Keratinocyte (primary cell): Measurements from ENCODE around the gene BRD1. TPM values are rescaled to one million over a fixed set of nuclear protein-coding genes. Genes with fewer than 3 reads are reported as not detected.

Source experiments
- DNase-seq: peaks from one replicate; pipeline ENCODE4 v3.0.0-alpha.2; 2011; ENCODE audit warnings: low read depth, missing footprints, low spot score
- FAIRE-seq: peaks from 2 replicates; lab custom pipeline; 2011; peaks lifted over from hg19 to GRCh38; lab: Jason Lieb, UNC
- H2AFZ ChIP-seq: 2 replicates; pipeline ENCODE4 v1.6.0; 2012; ENCODE audit warnings: low read length, control low read depth, inconsistent platforms; ENCODE audit not compliant: control insufficient read depth
- H3K27ac ChIP-seq: 2 replicates; pipeline ENCODE4 v1.5.1; 2011; ENCODE audit warnings: low read length; ENCODE audit not compliant: control insufficient read depth, insufficient read depth
- H3K27me3 ChIP-seq: 3 replicates; pipeline ENCODE4 v1.6.0; 2011; ENCODE audit warnings: low read length; ENCODE audit not compliant: control insufficient read depth, insufficient read depth; ENCODE audit errors: extremely low read depth
- H3K36me3 ChIP-seq, 2 experiments: 2 replicates in 1 of 2; 3 replicates in 1 of 2; pipeline ENCODE4 v1.5.1; 2011; ENCODE audit warnings: low read length in 2 of 2, mild to moderate bottlenecking in 1 of 2; ENCODE audit not compliant: control insufficient read depth in 2 of 2, insufficient read depth in 2 of 2; ENCODE audit errors: extremely low read depth in 1 of 2
- H3K4me1 ChIP-seq: 3 replicates; pipeline ENCODE4 v1.5.1; 2011; ENCODE audit warnings: low read length; ENCODE audit not compliant: control insufficient read depth, insufficient read depth; ENCODE audit errors: extremely low read depth
- H3K4me2 ChIP-seq: 3 replicates; pipeline ENCODE4 v1.6.0; 2011; ENCODE audit warnings: low read depth, low read length; ENCODE audit not compliant: control insufficient read depth, insufficient read depth; ENCODE audit errors: extremely low read depth
- H3K4me3 ChIP-seq, 3 experiments: fragments of 200-600 bp in 1 of 3; sonication (generic) in 1 of 3; 2 replicates in 2 of 3; 3 replicates in 1 of 3; pipeline ENCODE4 v1.5.1; 2011 to 2016; ENCODE audit warnings: low read length in 3 of 3, mild to moderate bottlenecking in 3 of 3, control low read depth in 2 of 3, inconsistent platforms in 1 of 3, low read depth in 1 of 3, mixed read lengths in 1 of 3, mixed run types in 1 of 3, moderate library complexity in 1 of 3; ENCODE audit not compliant: control insufficient read depth in 2 of 3, insufficient read depth in 2 of 3; ENCODE audit errors: extremely low read depth in 1 of 3
- H3K79me2 ChIP-seq: 2 replicates; pipeline ENCODE4 v1.6.0; 2012; ENCODE audit warnings: low read length; ENCODE audit not compliant: control insufficient read depth, insufficient read depth
- H3K9ac ChIP-seq: 3 replicates; pipeline ENCODE4 v1.6.0; 2011; ENCODE audit warnings: low read length; ENCODE audit not compliant: control insufficient read depth, insufficient read depth; ENCODE audit errors: extremely low read depth
- H3K9me1 ChIP-seq: 3 replicates; pipeline ENCODE4 v1.6.0; 2011; ENCODE audit warnings: low read length; ENCODE audit not compliant: control insufficient read depth, insufficient read depth; ENCODE audit errors: extremely low read depth
- H3K9me3 ChIP-seq: 2 replicates; pipeline ENCODE4 v1.5.1; 2012; ENCODE audit warnings: low read depth, low read length; ENCODE audit not compliant: control insufficient read depth
- H4K20me1 ChIP-seq: 3 replicates; pipeline ENCODE4 v1.6.0; 2011; ENCODE audit warnings: low read length; ENCODE audit not compliant: control insufficient read depth, insufficient read depth; ENCODE audit errors: extremely low read depth
- CTCF ChIP-seq, 3 experiments: IDR thresholded peaks in 1 of 3; conservative IDR thresholded peaks in 1 of 3; optimal IDR thresholded peaks in 1 of 3; 2 replicates in 2 of 3; 3 replicates in 1 of 3; pipeline versions ENCODE3 to v1.5.1; 2011; ENCODE audit warnings: low read length in 3 of 3, mild to moderate bottlenecking in 3 of 3, moderate library complexity in 2 of 3, control low read depth in 1 of 3, inconsistent platforms in 1 of 3; ENCODE audit not compliant: insufficient read depth in 2 of 3; ENCODE audit errors: extremely low read depth in 1 of 3
- EZH2 ChIP-seq: IDR thresholded peaks from one replicate; pipeline ENCODE4 v1.6.1; 2012; ENCODE audit warnings: inconsistent platforms, mild to moderate bottlenecking, low read length, moderate library complexity
- dilution Hi-C: fragments of 300-500 bp; cut with MboI; formaldehyde crosslinking; loops from one replicate; pipeline ENCODE4 v1.7.0; 2020; ENCODE audit warnings: low sequenced_read_pairs; ENCODE audit not compliant: extremely low pct_ligation_motif_present
- polyA plus RNA-seq, 5 experiments: library from polyadenylated mRNA; depleted of rRNA in 3 of 5; stranded (reverse) in 3 of 5; stranded (forward) in 1 of 5; unstranded in 1 of 5; fragments of >200 nt; gene quantifications; 1 replicate in 1 of 5; 2 replicates in 3 of 5; 3 replicates in 1 of 5; pipeline versions ENCODE4 v1.2.1 to v1.2.3, GENCODE V29; 2011 to 2012; ENCODE audit warnings: missing spikeins in 2 of 5, low read depth in 1 of 5, low replicate concordance in 1 of 5

BRD1 gene
- polyA plus RNA-seq, 1 donor (not counting 4 experiments of a cell fraction or from before 2014, with no cell fraction given), result 4.3 TPM

- no peak overlapping the region for H3K4me3 ChIP-seq
- H3K9me1 ChIP-seq, result no peaks in the 10 kb centered on the region
- H3K27ac ChIP-seq, result no peak overlapping the region
- H3K9me3 ChIP-seq, result no peaks in the 10 kb centered on the region
- TF ChIP-seq CTCF (optimal IDR thresholded peaks at IDR 0.05 in 1 of 3, IDR thresholded peaks at IDR 0.05 in 1 of 3, conservative IDR thresholded peaks at IDR 0.05 in 1 of 3; ENCODE audit: extremely low read depth in 1 of 3, insufficient read depth in 2 of 3, low read length in 3 of 3), result no peak
- no peak for TF ChIP-seq EZH2
- no peak overlapping the region for H3K9ac ChIP-seq
- H3K79me2 ChIP-seq, result peaks cover 2% of the 10 kb centered on the region
- H3K27me3 ChIP-seq, result no peaks in the 10 kb centered on the region
- no peak for FAIRE-seq
- peaks cover 7 to 16% of the 10 kb centered on the region in 2 experiments for H3K36me3 ChIP-seq
- dilution Hi-C loops, result no loop called here
- no peak for DNase-seq
- peaks cover 4% of the 10 kb centered on the region for H4K20me1 ChIP-seq
- no peak overlapping the region for H2AFZ ChIP-seq
- H3K4me1 ChIP-seq, result no peaks in the 10 kb centered on the region
- H3K4me2 ChIP-seq, result no peak overlapping the region
Observed at GRCh38 chr22:49773531-49773930, 54.1 kb downstream of the BRD1 start.

GRCh38 chr22:49772692-49773091 lies 55.0 kb downstream of the BRD1 start:
- Histone ChIP-seq H2AFZ (no peak overlapping the region), H3K36me3 (peaks cover 7 to 16% of the 10 kb centered on the region in 2 experiments), H3K9me1 (no peaks in the 10 kb centered on the region), H3K27me3 (no peaks in the 10 kb centered on the region), H3K4me2 (no peak overlapping the region), H3K27ac (no peak overlapping the region), H4K20me1 (peaks cover 4% of the 10 kb centered on the region), H3K9me3 (no peaks in the 10 kb centered on the region), H3K4me1 (peaks cover 4% of the 10 kb centered on the region), H3K9ac (no peak overlapping the region), H3K4me3 (no peak overlapping the region), H3K79me2 (peaks cover 2% of the 10 kb centered on the region)
- DNase-seq, result no peak
- dilution Hi-C loops, result no loop called here
- TF ChIP-seq EZH2 (no peak), CTCF (optimal IDR thresholded peaks at IDR 0.05 in 1 of 3, IDR thresholded peaks at IDR 0.05 in 1 of 3, conservative IDR thresholded peaks at IDR 0.05 in 1 of 3; ENCODE audit: extremely low read depth in 1 of 3, insufficient read depth in 2 of 3, low read length in 3 of 3) (no peak)
- FAIRE-seq, result no peak
